HepG2 (cell line): ENCODE data around the gene C14orf119. TPM values are rescaled to one million over a fixed set of nuclear protein-coding genes. Genes with fewer than 3 reads are reported as not detected.

Experiments used
- ETV5 ChIP-seq: IDR thresholded peaks from 2 replicates; pipeline ENCODE4 v1.6.1; 2018; ENCODE audit warnings: missing biosample characterization, missing genetic modification reagents, inconsistent platforms, borderline replicate concordance
- NR3C1 ChIP-seq: sonication (generic); formaldehyde crosslinking; IDR thresholded peaks from 2 replicates; pipeline ENCODE4 v1.4.0; 2020; ENCODE audit warnings: missing genetic modification reagents
- RBM22 ChIP-seq: fragments of 200-400 bp; formaldehyde crosslinking; optimal IDR thresholded peaks from 2 replicates; pipeline ENCODE3; 2017; ENCODE audit warnings: mild to moderate bottlenecking, low read length, moderate library complexity
- SMYD3 ChIP-seq: sonication (generic); formaldehyde crosslinking; IDR thresholded peaks from 2 replicates; pipeline ENCODE4 v1.8.1; 2023; ENCODE audit warnings: mild to moderate bottlenecking, missing genetic modification reagents
- SP2 ChIP-seq: sonication (generic); formaldehyde crosslinking; IDR thresholded peaks from 2 replicates; pipeline ENCODE4 v1.5.1; 2020; ENCODE audit warnings: mild to moderate bottlenecking, missing genetic modification reagents
- SP5 ChIP-seq: IDR thresholded peaks from 2 replicates; pipeline ENCODE4 v1.6.1; 2016; ENCODE audit warnings: low read depth, borderline replicate concordance
- TCF12 ChIP-seq, 2 experiments: fragments of 450-650 bp in 1 of 2; sonication (generic) in 1 of 2; formaldehyde crosslinking in 1 of 2; IDR thresholded peaks; 2 replicates each; pipeline versions ENCODE4 v1.6.1 to v1.8.0; 2017 to 2022; ENCODE audit warnings: antibody characterized with exemption in 1 of 2, mild to moderate bottlenecking in 1 of 2, missing genetic modification reagents in 1 of 2, moderate library complexity in 1 of 2
- TMF1 ChIP-seq: sonication (generic); formaldehyde crosslinking; IDR thresholded peaks from 2 replicates; pipeline ENCODE4 v1.8.1; 2022; ENCODE audit warnings: low read depth, missing genetic modification reagents
- ZFP41 ChIP-seq: sonication (generic); formaldehyde crosslinking; IDR thresholded peaks from 2 replicates; pipeline ENCODE4 v1.4.0; 2020; ENCODE audit warnings: mild to moderate bottlenecking, missing genetic modification reagents, borderline replicate concordance
- ZNF281 ChIP-seq: sonication (generic); formaldehyde crosslinking; IDR thresholded peaks from 2 replicates; pipeline ENCODE4 v1.4.0; 2020; ENCODE audit warnings: missing genetic modification reagents, borderline replicate concordance
- ZNF484 ChIP-seq: sonication (generic); formaldehyde crosslinking; IDR thresholded peaks from 2 replicates; pipeline ENCODE4 v1.5.1; 2020; ENCODE audit warnings: mild to moderate bottlenecking, low read depth, missing genetic modification reagents, borderline replicate concordance
- ZNF629 ChIP-seq: sonication (generic); formaldehyde crosslinking; conservative IDR thresholded peaks from 2 replicates; pipeline ENCODE4 v1.5.0; 2020; ENCODE audit warnings: missing genetic modification reagents
- ZSCAN25 ChIP-seq: sonication (generic); formaldehyde crosslinking; IDR thresholded peaks from 2 replicates; pipeline ENCODE4 v1.8.0; 2022; ENCODE audit warnings: mild to moderate bottlenecking, missing genetic modification reagents
- polyA plus RNA-seq, 8 experiments: library from polyadenylated mRNA; depleted of rRNA in 3 of 8; stranded (reverse) in 7 of 8; unstranded in 1 of 8; fragments of >200 nt; fragmentation: Illumina TruSeq in 4 of 8; extraction: Trizol in 4 of 8; gene quantifications; 2 replicates each; pipeline versions ENCODE4 v1.2.1 to v1.2.3, GENCODE V29; 2011 to 2016; ENCODE audit warnings: low read depth in 4 of 8, missing spikeins in 1 of 8, mixed read lengths in 1 of 8; ENCODE audit not compliant: insufficient read depth in 1 of 8
- total RNA-seq, 5 experiments: library from RNA; depleted of rRNA; stranded (reverse); fragments of >200 nt; fragmentation: Illumina TruSeq; extraction: Trizol; gene quantifications; 2 replicates each; pipeline ENCODE4 v1.2.3, GENCODE V29; 2016; ENCODE audit warnings: low read depth in 1 of 5
- TF ChIP-seq, protein P1 (sequence below): sonication (generic); formaldehyde crosslinking; IDR thresholded peaks from one replicate; pipeline ENCODE4 v1.5.1; 2020; ENCODE audit warnings: mild to moderate bottlenecking, missing genetic modification reagents; ENCODE audit errors: not compliant biosample characterization
- TF ChIP-seq, protein P2 (sequence below): sonication (generic); formaldehyde crosslinking; IDR thresholded peaks from 2 replicates; pipeline ENCODE4 v1.4.0; 2020; ENCODE audit warnings: missing genetic modification reagents, borderline replicate concordance

C14orf119 gene
- total and polyA plus RNA-seq, 2 of the 13 experiments (the other 11 are each of a cell fraction or from before 2014, with no cell fraction given), result 117 to 206 TPM

- TF ChIP-seq, protein P1, sequence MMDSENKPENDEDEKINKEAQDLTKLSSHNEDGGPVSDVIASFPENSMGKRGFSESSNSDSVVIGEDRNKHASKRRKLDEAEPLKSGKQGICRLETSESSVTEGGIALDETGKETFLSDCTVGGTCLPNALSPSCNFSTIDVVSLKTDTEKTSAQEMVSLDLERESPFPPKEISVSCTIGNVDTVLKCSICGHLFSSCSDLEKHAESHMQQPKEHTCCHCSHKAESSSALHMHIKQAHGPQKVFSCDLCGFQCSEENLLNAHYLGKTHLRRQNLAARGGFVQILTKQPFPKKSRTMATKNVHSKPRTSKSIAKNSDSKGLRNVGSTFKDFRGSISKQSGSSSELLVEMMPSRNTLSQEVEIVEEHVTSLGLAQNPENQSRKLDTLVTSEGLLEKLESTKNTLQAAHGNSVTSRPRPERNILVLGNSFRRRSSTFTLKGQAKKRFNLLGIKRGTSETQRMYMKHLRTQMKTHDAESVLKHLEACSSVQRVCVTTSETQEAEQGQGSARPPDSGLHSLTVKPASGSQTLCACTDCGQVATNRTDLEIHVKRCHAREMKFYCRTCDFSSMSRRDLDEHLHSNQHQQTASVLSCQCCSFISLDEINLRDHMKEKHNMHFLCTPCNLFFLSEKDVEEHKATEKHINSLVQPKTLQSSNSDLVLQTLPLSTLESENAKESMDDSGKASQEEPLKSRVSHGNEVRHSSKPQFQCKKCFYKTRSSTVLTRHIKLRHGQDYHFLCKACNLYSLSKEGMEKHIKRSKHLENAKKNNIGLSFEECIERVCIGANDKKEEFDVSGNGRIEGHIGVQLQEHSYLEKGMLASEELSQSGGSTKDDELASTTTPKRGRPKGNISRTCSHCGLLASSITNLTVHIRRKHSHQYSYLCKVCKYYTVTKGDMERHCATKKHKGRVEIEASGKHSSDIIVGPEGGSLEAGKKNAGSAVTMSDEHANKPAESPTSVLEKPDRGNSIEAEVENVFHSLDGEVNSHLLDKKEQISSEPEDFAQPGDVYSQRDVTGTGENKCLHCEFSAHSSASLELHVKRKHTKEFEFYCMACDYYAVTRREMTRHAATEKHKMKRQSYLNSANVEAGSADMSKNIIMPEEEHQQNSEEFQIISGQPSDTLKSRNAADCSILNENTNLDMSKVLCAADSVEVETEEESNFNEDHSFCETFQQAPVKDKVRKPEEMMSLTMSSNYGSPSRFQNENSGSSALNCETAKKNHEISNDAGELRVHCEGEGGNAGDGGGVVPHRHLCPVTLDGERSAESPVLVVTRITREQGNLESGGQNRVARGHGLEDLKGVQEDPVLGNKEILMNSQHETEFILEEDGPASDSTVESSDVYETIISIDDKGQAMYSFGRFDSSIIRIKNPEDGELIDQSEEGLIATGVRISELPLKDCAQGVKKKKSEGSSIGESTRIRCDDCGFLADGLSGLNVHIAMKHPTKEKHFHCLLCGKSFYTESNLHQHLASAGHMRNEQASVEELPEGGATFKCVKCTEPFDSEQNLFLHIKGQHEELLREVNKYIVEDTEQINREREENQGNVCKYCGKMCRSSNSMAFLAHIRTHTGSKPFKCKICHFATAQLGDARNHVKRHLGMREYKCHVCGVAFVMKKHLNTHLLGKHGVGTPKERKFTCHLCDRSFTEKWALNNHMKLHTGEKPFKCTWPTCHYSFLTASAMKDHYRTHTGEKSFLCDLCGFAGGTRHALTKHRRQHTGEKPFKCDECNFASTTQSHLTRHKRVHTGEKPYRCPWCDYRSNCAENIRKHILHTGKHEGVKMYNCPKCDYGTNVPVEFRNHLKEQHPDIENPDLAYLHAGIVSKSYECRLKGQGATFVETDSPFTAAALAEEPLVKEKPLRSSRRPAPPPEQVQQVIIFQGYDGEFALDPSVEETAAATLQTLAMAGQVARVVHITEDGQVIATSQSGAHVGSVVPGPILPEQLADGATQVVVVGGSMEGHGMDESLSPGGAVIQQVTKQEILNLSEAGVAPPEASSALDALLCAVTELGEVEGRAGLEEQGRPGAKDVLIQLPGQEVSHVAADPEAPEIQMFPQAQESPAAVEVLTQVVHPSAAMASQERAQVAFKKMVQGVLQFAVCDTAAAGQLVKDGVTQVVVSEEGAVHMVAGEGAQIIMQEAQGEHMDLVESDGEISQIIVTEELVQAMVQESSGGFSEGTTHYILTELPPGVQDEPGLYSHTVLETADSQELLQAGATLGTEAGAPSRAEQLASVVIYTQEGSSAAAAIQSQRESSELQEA (CRISPR knock-in tag), result peak; percentile 78
- peak; percentile 91; the same call in 1 of the 2 replicates for TF ChIP-seq ZSCAN25 (CRISPR knock-in tag)
- TF ChIP-seq ZNF281 (CRISPR knock-in tag), result peak; percentile 93
- peak; percentile 74; the same call in 1 of the 2 replicates for TF ChIP-seq ZFP41 (CRISPR knock-in tag)
- TF ChIP-seq SP2, result no peak
- peak; percentile 64; the same call in 1 of the 2 replicates for TF ChIP-seq SP5 (CRISPR knock-in tag)
- TF ChIP-seq ETV5 (CRISPR knock-in tag), result peak; percentile 57; the same call in 1 of the 2 replicates
- TF ChIP-seq RBM22, result peak; percentile 100
- no peak for TF ChIP-seq TCF12 (IDR thresholded peaks at IDR 0.05)
- TF ChIP-seq TCF12 (CRISPR knock-in tag; IDR thresholded peaks at IDR 0.05), result peak; percentile 77; the same call in 1 of the 2 replicates
- TF ChIP-seq ZNF484 (CRISPR knock-in tag), result no peak
- TF ChIP-seq SMYD3 (CRISPR knock-in tag), result peak; percentile 93; the same call in 1 of the 2 replicates
- no peak for TF ChIP-seq ZNF629 (CRISPR knock-in tag)
- TF ChIP-seq, protein P2, sequence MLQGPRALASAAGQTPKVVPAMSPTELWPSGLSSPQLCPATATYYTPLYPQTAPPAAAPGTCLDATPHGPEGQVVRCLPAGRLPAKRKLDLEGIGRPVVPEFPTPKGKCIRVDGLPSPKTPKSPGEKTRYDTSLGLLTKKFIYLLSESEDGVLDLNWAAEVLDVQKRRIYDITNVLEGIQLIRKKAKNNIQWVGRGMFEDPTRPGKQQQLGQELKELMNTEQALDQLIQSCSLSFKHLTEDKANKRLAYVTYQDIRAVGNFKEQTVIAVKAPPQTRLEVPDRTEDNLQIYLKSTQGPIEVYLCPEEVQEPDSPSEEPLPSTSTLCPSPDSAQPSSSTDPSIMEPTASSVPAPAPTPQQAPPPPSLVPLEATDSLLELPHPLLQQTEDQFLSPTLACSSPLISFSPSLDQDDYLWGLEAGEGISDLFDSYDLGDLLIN, result 0 out of 2 replicates have a peak, but pooled peaks have one; percentile 38
- TF ChIP-seq TMF1 (CRISPR knock-in tag), result peak; percentile 60; the same call in 1 of the 2 replicates
- TF ChIP-seq NR3C1, result no peak
Measured at GRCh38 chr14:23071244-23071920, 23.9 kb upstream of the C14orf119 start (continued).
